ENCODE data around the gene PSME3. TPM values are rescaled to one million over a fixed set of nuclear protein-coding genes. Genes with fewer than 3 reads are reported as not detected.

The PSME3 gene
- total RNA-seq, 1 experiment from 2014 or later = 120 TPM

GRCh38 chr17:42845556-42845917, 12.3 kb downstream of the PSME3 start:
- no peak for DNase-seq (ENCODE audit: low spot score)
- POLR2A ChIA-PET (ENCODE audit: low non-redundant PET) = no interaction called here
- CTCF ChIA-PET = no interaction called here
- no peak overlapping the region for H3K27ac ChIP-seq (ENCODE audit: low read depth, low read length, poor library complexity, severe bottlenecking)
- no TSS peak for BruUV-seq (replicated peaks)
- no peaks in the 10 kb centered on the region for H3K27me3 ChIP-seq (replicated peaks; ENCODE audit: insufficient read depth, low read depth, low read length, poor library complexity)
- TF ChIP-seq CTCF (conservative IDR thresholded peaks at IDR 0.05; ENCODE audit: low read depth, low read length) = no peak
- TF ChIP-seq EZH2 (IDR thresholded peaks at IDR 0.05; ENCODE audit: borderline replicate concordance, low read depth, low read length, poor library complexity, severe bottlenecking) = no peak
- no peaks in the 10 kb centered on the region for H3K4me1 ChIP-seq (ENCODE audit: insufficient read depth, low read length, poor library complexity, severe bottlenecking)
- no peak overlapping the region for H3K4me3 ChIP-seq (ENCODE audit: low read depth, low read length, poor library complexity, severe bottlenecking)
- intact Hi-C loops (cut with micrococcal nuclease; ENCODE audit: unreplicated experiment) = no loop called here
- no peaks in the 10 kb centered on the region for H3K9me3 ChIP-seq (ENCODE audit: low read depth, low read length, poor library complexity, severe bottlenecking)
- H3K36me3 ChIP-seq (ENCODE audit: insufficient read depth, low read length, poor library complexity, severe bottlenecking) = peaks cover 11% of the 10 kb centered on the region

DNA sequence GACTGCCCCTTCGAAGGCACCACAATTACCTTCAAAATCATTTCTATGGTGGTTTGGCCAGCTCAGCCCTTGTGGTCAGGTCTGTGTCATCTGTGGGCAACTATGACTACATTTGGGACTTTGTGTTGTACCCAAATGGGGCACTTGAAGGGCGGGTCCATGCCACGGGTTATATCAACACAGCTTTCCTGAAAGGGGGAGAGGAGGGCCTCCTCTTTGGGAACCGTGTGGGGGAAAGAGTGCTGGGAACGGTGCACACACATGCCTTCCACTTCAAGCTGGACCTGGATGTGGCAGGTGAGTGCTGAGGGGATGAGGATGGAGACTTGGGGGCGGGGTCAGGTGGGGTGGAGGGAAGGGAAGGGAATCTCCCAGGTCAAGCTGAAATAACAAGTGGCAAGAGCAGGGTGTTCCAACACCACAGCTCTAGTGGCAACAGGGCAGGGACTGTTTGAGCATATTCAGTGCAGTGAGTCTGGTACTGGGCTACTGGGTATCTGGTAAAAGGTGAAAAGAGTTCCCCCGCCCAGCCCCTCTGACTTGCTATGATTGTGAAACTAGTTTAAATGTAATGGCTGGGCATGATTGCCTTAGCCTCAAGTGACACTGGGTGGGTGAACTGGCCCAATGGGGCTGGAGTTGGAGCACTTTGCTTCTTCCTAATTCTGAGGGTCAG, 12.9 kb downstream of the PSME3 start:
- Histone ChIP-seq H3K36me3 (ENCODE audit: insufficient read depth, low read length, poor library complexity, severe bottlenecking) (peaks cover 11% of the 10 kb centered on the region), H3K9me3 (ENCODE audit: low read depth, low read length, poor library complexity, severe bottlenecking) (no peaks in the 10 kb centered on the region), H3K27ac (ENCODE audit: low read depth, low read length, poor library complexity, severe bottlenecking) (no peak overlapping the region), H3K27me3 (replicated peaks; ENCODE audit: insufficient read depth, low read depth, low read length, poor library complexity) (no peaks in the 10 kb centered on the region), H3K4me3 (ENCODE audit: low read depth, low read length, poor library complexity, severe bottlenecking) (no peak overlapping the region), H3K4me1 (ENCODE audit: insufficient read depth, low read length, poor library complexity, severe bottlenecking) (no peaks in the 10 kb centered on the region)
- no peak for DNase-seq (ENCODE audit: low spot score)
- intact Hi-C loops (cut with micrococcal nuclease; ENCODE audit: unreplicated experiment) = no loop called here
- BruUV-seq (replicated peaks) = no TSS peak
- no peak for TF ChIP-seq CTCF (conservative IDR thresholded peaks at IDR 0.05; ENCODE audit: low read depth, low read length)
- no peak for TF ChIP-seq EZH2 (IDR thresholded peaks at IDR 0.05; ENCODE audit: borderline replicate concordance, low read depth, low read length, poor library complexity, severe bottlenecking)
- ChIA-PET POLR2A (ENCODE audit: low non-redundant PET) (no interaction called here), CTCF (no interaction called here)

GRCh38 chr17:42846594-42847280, 13.5 kb downstream of the PSME3 start:
- H3K27ac ChIP-seq (ENCODE audit: low read depth, low read length, poor library complexity, severe bottlenecking) = no peak overlapping the region
- CTCF ChIA-PET = no interaction called here
- H3K27me3 ChIP-seq (replicated peaks; ENCODE audit: insufficient read depth, low read depth, low read length, poor library complexity) = no peaks in the 10 kb centered on the region
- no peaks in the 10 kb centered on the region for H3K4me1 ChIP-seq (ENCODE audit: insufficient read depth, low read length, poor library complexity, severe bottlenecking)
- TF ChIP-seq CTCF (conservative IDR thresholded peaks at IDR 0.05; ENCODE audit: low read depth, low read length) (no peak), EZH2 (IDR thresholded peaks at IDR 0.05; ENCODE audit: borderline replicate concordance, low read depth, low read length, poor library complexity, severe bottlenecking) (no peak)
- POLR2A ChIA-PET (ENCODE audit: low non-redundant PET) = no interaction called here
- no TSS peak for BruUV-seq (replicated peaks)
- H3K36me3 ChIP-seq (ENCODE audit: insufficient read depth, low read length, poor library complexity, severe bottlenecking) = peaks cover 11% of the 10 kb centered on the region
- no peaks in the 10 kb centered on the region for H3K9me3 ChIP-seq (ENCODE audit: low read depth, low read length, poor library complexity, severe bottlenecking)
- no peak overlapping the region for H3K4me3 ChIP-seq (ENCODE audit: low read depth, low read length, poor library complexity, severe bottlenecking)
- intact Hi-C loops (cut with micrococcal nuclease; ENCODE audit: unreplicated experiment) = no loop called here
- no peak for DNase-seq (ENCODE audit: low spot score)

All from A673 (cell line).